HG03378 (cell line): ENCODE data around the gene SLC7A6.

Experiments used
- ATAC-seq: cut with Tn5 transposase; IDR thresholded peaks from one replicate; pipeline ENCODE4 v1.9.1; 2021; ENCODE audit warnings: mild to moderate bottlenecking, moderate library complexity; ENCODE audit not compliant: unreplicated experiment

The SLC7A6 gene

DNA sequence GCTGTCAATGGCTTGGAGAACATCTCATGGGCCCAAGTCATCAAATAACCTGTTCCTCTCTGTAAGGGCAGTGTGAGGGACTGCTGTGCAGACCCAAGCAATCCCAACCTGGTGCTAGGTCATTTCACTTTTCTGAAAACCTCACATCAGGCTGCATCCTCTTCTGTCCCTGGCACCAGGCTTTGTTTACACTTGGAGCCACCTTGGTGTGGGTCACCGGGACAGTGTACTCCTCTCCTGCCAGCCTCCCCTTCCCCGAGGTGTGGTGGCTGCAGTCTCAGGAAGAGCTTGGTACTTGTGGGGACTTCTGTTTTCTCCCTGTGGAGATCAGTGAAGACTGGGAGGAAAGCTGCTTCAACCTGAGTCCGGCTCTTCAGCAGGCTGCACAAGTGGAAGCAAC, 34.0 kb downstream of the SLC7A6 start:
- ATAC-seq, result no peak

GRCh38 chr16:68298907-68299561, 34.7 kb downstream of the SLC7A6 start:
- ATAC-seq, result no peak

DNA sequence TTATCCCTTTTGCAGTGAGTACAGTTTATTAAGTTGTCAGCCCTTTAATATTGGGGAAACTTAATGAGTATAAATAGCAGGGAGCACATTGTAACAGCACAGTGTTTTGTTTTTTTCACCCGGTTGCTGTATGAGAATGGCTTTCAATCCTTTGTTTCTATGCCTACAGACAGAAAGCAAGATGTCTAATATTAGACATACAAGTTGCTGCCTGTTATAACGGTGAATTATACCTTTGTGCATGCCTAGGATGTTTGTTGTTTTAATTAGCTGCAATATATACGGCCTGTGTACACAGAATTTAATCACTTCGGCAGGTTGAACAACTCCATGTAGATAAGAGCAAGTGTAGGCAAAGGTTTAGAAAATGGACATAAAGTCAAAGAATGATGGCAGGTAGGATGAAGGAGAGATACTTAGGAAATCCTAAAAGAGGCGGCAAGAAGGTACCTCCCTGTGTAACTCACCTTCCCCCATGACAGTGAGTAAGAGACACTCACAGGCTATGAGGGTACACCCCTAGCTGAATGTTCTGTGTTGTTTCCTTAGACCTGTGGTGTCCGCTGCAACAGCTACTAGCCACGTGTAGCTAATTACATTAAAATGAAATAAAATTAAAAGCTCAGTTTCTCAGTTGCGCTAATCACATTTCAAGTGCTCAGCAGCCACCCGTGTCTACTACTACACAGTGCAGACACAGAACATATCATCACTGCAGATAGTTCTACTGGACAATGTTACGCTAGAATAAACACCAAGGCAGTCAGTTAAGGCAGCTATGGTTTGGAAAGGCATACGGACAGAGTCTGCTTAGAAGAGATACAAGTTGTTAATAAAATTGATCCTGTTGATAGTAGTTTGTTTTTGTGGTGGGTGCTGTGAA, 35.5 kb downstream of the SLC7A6 start:
- no peak for ATAC-seq

DNA sequence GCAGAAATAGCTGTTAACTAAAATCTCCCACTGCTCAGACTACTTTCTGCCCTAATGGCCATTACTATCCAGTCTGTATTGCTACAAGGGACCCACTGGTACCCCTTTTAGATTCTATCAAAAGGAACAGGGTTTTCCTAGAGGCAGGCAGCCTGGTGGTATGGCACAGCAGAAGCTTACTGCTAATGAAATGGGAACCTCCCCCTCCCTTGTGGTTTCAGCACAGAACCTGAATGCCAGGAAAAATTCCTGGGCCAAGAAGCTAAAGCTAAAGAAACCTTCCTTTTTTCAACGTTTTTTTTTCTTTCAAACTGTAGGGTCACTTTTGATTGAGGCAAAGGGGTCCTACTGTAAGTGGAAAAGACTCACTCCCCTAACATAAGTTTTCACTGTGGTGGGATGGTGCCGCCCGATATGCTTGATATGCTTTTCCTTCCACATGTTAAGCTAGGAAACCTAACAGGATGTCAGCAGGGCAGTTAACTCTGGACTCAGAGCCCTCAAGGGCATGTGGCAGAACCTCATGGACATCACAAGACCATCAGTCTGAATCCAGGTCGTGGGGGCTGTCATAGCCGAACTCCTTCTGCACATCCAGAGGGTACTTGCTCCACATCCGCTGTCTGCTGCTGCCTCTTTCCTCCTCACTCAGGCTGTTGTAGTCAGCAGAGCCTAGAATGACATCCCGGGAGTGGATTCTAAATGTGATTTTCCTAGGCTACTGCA, 36.6 kb downstream of the SLC7A6 start:
- no peak for ATAC-seq

- ATAC-seq, result no peak
Measured at GRCh38 chr16:68306633-68307032, 42.3 kb downstream of the SLC7A6 start.

DNA sequence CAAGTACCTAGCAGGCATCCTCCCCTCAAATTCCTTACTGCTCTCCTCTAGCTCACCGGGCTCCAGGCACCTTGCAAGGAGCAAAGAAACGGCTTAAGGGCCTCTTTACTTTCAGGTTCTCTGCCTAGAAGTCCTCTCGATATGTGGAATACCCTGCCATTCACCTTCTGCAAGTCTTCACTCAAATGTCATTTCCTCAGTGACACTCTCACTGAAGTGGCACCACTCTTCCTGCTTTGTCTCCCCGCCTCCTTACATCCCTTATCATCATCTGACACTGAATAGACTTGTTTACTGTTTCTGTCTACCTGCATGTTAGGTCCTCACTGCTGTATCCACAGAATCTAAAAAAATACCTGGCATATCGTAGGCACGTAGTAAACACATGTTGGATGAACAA, 45.5 kb downstream of the SLC7A6 start:
- ATAC-seq, result no peak

GRCh38 chr16:68310437-68310773, 46.1 kb downstream of the SLC7A6 start:
- peak; percentile 36 for ATAC-seq

DNA sequence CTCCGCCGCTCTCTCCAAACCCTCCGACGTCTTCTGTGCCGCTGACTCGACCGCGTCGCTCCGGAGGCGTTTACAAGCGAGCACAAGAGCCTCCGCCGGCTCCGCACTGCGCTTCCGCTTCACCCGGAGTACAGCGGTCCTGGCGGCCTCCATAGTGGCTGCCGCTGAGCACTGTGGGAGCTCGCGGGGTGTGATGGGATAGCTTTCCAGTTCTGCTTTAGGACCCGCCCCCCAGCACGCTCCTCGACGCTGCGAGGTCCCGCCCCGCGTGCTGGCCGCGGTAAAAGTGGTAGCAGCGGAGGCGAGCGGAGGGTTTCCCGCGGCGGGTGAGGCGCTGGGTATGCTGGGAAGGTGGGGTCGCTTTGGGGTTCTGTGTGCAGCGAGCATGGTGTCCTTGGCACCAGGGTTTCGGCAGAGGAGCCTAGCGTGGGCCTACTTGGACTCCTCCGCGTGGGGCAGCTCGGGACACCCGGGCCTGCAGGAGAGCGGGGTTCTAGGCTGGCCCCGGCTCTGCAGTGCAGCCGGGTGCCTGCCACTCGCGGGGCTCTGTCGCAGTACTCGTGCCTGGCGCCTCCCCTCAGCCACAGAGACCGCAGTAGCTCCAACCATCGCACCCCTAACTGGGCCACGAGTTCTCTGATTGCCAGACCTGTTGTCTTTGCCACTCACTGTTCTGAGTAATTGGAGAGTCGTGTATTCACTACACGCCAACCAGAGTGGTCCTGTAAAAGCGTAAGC, 46.6 kb downstream of the SLC7A6 start, which contains the start of the genes PRMT7 and SLC7A6OS:
Gene PRMT7 (plus strand): TSS at position 246 of the 738 bp plus-strand sequence. CDS start 4,961 bp downstream, outside the sequence.
Gene SLC7A6OS (minus strand): TSS at position 173 of the 738 bp plus-strand sequence. CDS start 20 bp downstream, at position 153.
- ATAC-seq, result peak; percentile 89

- ATAC-seq, result no peak
Measured at GRCh38 chr16:68313116-68313515, 48.8 kb downstream of the SLC7A6 start.

- ATAC-seq, result peak; percentile 58
Measured at GRCh38 chr16:68319185-68319908, 55.0 kb downstream of the SLC7A6 start.

GRCh38 chr16:68324336-68324735, 60.0 kb downstream of the SLC7A6 start:
- no peak for ATAC-seq

DNA sequence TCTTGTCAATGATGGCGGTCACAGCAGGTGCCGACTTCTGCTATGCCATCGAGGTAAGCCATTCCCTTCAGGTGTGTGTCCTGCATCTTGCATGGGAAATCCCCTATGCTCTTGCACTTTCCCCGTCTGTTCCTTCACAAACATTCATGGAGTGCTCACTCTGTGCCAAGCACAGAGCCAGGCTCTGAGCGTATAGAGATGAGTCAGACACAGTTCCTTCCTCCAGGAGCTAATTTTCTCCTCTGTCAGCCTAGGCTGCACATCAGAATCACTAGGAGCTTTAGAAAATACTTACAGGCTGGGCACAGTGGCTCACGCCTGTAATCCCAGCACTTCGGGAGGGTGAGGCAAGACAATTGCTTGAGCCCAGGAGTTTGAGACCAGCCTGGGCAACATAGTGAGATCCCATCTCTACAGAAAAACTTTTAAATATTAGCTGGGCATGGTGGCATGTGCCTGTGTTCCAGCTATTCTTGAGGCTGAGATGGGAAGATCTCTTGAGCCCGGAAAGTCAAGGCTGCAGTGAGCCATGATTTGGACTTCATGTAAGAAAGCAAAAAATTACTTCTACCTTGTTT, 60.5 kb downstream of the SLC7A6 start:
- ATAC-seq, result no peak

GRCh38 chr16:68328151-68328859, 64.0 kb downstream of the SLC7A6 start:
- peak; percentile 73 for ATAC-seq

GRCh38 chr16:68328860-68329390, 64.6 kb downstream of the SLC7A6 start:
- ATAC-seq, result no peak

- ATAC-seq, result no peak
Measured at GRCh38 chr16:68331879-68332410, 67.6 kb downstream of the SLC7A6 start.

GRCh38 chr16:68332411-68333121, 68.2 kb downstream of the SLC7A6 start:
- ATAC-seq, result no peak

DNA sequence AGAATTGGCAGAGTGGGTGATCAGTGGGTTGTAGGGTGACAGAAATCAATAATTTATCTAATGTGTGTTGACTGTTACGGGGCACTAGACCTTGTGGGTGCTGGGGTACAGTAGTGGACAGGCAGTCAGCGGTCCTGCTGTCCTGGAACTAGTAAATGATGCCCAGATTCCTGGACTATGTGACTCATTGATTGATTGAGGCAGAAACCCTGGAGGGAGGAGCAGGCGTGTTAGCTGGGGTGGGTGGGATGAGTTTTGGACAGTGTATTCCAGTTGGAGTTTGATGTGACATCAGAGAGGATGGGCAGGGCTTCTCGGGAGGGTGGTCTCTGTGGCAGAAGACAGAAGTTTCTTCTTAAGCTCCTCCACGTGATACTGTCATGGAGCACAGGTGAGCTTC, 70.8 kb downstream of the SLC7A6 start:
- no peak for ATAC-seq
